Keratinocyte (primary cell): ENCODE data around the gene CEBPG. TPM values are rescaled to one million over a fixed set of nuclear protein-coding genes. Genes with fewer than 3 reads are reported as not detected.

Source experiments
- DNase-seq: peaks from one replicate; pipeline ENCODE4 v3.0.0-alpha.2; 2011; ENCODE audit warnings: low read depth, missing footprints, low spot score
- FAIRE-seq: peaks from 2 replicates; lab custom pipeline; 2011; peaks lifted over from hg19 to GRCh38; lab: Jason Lieb, UNC
- H2AFZ ChIP-seq: 2 replicates; pipeline ENCODE4 v1.6.0; 2012; ENCODE audit warnings: low read length, control low read depth, inconsistent platforms; ENCODE audit not compliant: control insufficient read depth
- H3K27ac ChIP-seq: 2 replicates; pipeline ENCODE4 v1.5.1; 2011; ENCODE audit warnings: low read length; ENCODE audit not compliant: control insufficient read depth, insufficient read depth
- H3K27me3 ChIP-seq: 3 replicates; pipeline ENCODE4 v1.6.0; 2011; ENCODE audit warnings: low read length; ENCODE audit not compliant: control insufficient read depth, insufficient read depth; ENCODE audit errors: extremely low read depth
- H3K36me3 ChIP-seq, 2 experiments: 2 replicates in 1 of 2; 3 replicates in 1 of 2; pipeline ENCODE4 v1.5.1; 2011; ENCODE audit warnings: low read length in 2 of 2, mild to moderate bottlenecking in 1 of 2; ENCODE audit not compliant: control insufficient read depth in 2 of 2, insufficient read depth in 2 of 2; ENCODE audit errors: extremely low read depth in 1 of 2
- H3K4me1 ChIP-seq: 3 replicates; pipeline ENCODE4 v1.5.1; 2011; ENCODE audit warnings: low read length; ENCODE audit not compliant: control insufficient read depth, insufficient read depth; ENCODE audit errors: extremely low read depth
- H3K4me2 ChIP-seq: 3 replicates; pipeline ENCODE4 v1.6.0; 2011; ENCODE audit warnings: low read depth, low read length; ENCODE audit not compliant: control insufficient read depth, insufficient read depth; ENCODE audit errors: extremely low read depth
- H3K4me3 ChIP-seq, 3 experiments: fragments of 200-600 bp in 1 of 3; sonication (generic) in 1 of 3; 2 replicates in 2 of 3; 3 replicates in 1 of 3; pipeline ENCODE4 v1.5.1; 2011 to 2016; ENCODE audit warnings: low read length in 3 of 3, mild to moderate bottlenecking in 3 of 3, control low read depth in 2 of 3, inconsistent platforms in 1 of 3, low read depth in 1 of 3, mixed read lengths in 1 of 3, mixed run types in 1 of 3, moderate library complexity in 1 of 3; ENCODE audit not compliant: control insufficient read depth in 2 of 3, insufficient read depth in 2 of 3; ENCODE audit errors: extremely low read depth in 1 of 3
- H3K79me2 ChIP-seq: 2 replicates; pipeline ENCODE4 v1.6.0; 2012; ENCODE audit warnings: low read length; ENCODE audit not compliant: control insufficient read depth, insufficient read depth
- H3K9ac ChIP-seq: 3 replicates; pipeline ENCODE4 v1.6.0; 2011; ENCODE audit warnings: low read length; ENCODE audit not compliant: control insufficient read depth, insufficient read depth; ENCODE audit errors: extremely low read depth
- H3K9me1 ChIP-seq: 3 replicates; pipeline ENCODE4 v1.6.0; 2011; ENCODE audit warnings: low read length; ENCODE audit not compliant: control insufficient read depth, insufficient read depth; ENCODE audit errors: extremely low read depth
- H3K9me3 ChIP-seq: 2 replicates; pipeline ENCODE4 v1.5.1; 2012; ENCODE audit warnings: low read depth, low read length; ENCODE audit not compliant: control insufficient read depth
- H4K20me1 ChIP-seq: 3 replicates; pipeline ENCODE4 v1.6.0; 2011; ENCODE audit warnings: low read length; ENCODE audit not compliant: control insufficient read depth, insufficient read depth; ENCODE audit errors: extremely low read depth
- EZH2 ChIP-seq: IDR thresholded peaks from one replicate; pipeline ENCODE4 v1.6.1; 2012; ENCODE audit warnings: inconsistent platforms, mild to moderate bottlenecking, low read length, moderate library complexity
- dilution Hi-C: fragments of 300-500 bp; cut with MboI; formaldehyde crosslinking; loops from one replicate; pipeline ENCODE4 v1.7.0; 2020; ENCODE audit warnings: low sequenced_read_pairs; ENCODE audit not compliant: extremely low pct_ligation_motif_present
- polyA plus RNA-seq, 5 experiments: library from polyadenylated mRNA; depleted of rRNA in 3 of 5; stranded (reverse) in 3 of 5; stranded (forward) in 1 of 5; unstranded in 1 of 5; fragments of >200 nt; gene quantifications; 1 replicate in 1 of 5; 2 replicates in 3 of 5; 3 replicates in 1 of 5; pipeline versions ENCODE4 v1.2.1 to v1.2.3, GENCODE V29; 2011 to 2012; ENCODE audit warnings: missing spikeins in 2 of 5, low read depth in 1 of 5, low replicate concordance in 1 of 5
- TF ChIP-seq, protein P1 (sequence below), 3 experiments: IDR thresholded peaks in 1 of 3; conservative IDR thresholded peaks in 1 of 3; optimal IDR thresholded peaks in 1 of 3; 2 replicates in 2 of 3; 3 replicates in 1 of 3; pipeline versions ENCODE3 to v1.5.1; 2011; ENCODE audit warnings: low read length in 3 of 3, mild to moderate bottlenecking in 3 of 3, moderate library complexity in 2 of 3, control low read depth in 1 of 3, inconsistent platforms in 1 of 3; ENCODE audit not compliant: insufficient read depth in 2 of 3; ENCODE audit errors: extremely low read depth in 1 of 3

Gene CEBPG
- polyA plus RNA-seq, 1 donor (not counting 4 experiments of a cell fraction or from before 2014, with no cell fraction given) = 31.9 TPM

DNA sequence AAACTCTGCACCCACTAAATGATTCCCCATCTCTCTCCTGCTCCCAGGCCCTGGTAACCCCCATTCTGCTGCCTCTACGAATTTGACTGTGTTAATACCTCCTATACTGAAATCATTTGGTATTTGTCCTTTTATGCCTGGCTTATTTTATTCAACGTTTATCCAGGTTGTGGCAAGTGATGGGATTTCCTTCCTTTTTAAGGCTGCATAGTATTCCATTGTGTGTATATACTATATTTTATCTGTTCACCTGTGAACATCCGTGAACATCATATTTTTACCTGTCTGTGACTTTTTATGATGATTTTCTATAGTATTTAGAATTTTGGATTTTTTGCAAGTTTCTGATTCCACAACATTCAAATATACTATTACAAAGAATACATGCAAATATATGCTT lies 13.9 kb upstream of the CEBPG start:
- no peaks in the 10 kb centered on the region for H4K20me1 ChIP-seq
- H3K27me3 ChIP-seq = no peaks in the 10 kb centered on the region
- FAIRE-seq = no peak
- H3K9me3 ChIP-seq = no peaks in the 10 kb centered on the region
- H3K4me2 ChIP-seq = no peak overlapping the region
- H3K9me1 ChIP-seq = no peaks in the 10 kb centered on the region
- H3K4me1 ChIP-seq = peaks cover 12% of the 10 kb centered on the region
- H3K9ac ChIP-seq = no peak overlapping the region
- H3K27ac ChIP-seq = no peak overlapping the region
- H3K36me3 ChIP-seq = no peaks in the 10 kb centered on the region
- no peak overlapping the region for H2AFZ ChIP-seq
- dilution Hi-C loops = no loop called here
- no peak overlapping the region for H3K4me3 ChIP-seq
- TF ChIP-seq, protein P1, sequence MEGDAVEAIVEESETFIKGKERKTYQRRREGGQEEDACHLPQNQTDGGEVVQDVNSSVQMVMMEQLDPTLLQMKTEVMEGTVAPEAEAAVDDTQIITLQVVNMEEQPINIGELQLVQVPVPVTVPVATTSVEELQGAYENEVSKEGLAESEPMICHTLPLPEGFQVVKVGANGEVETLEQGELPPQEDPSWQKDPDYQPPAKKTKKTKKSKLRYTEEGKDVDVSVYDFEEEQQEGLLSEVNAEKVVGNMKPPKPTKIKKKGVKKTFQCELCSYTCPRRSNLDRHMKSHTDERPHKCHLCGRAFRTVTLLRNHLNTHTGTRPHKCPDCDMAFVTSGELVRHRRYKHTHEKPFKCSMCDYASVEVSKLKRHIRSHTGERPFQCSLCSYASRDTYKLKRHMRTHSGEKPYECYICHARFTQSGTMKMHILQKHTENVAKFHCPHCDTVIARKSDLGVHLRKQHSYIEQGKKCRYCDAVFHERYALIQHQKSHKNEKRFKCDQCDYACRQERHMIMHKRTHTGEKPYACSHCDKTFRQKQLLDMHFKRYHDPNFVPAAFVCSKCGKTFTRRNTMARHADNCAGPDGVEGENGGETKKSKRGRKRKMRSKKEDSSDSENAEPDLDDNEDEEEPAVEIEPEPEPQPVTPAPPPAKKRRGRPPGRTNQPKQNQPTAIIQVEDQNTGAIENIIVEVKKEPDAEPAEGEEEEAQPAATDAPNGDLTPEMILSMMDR (optimal IDR thresholded peaks at IDR 0.05 in 1 of 3, IDR thresholded peaks at IDR 0.05 in 1 of 3, conservative IDR thresholded peaks at IDR 0.05 in 1 of 3; ENCODE audit: extremely low read depth in 1 of 3, insufficient read depth in 2 of 3, low read length in 3 of 3) = no peak
- TF ChIP-seq EZH2 = no peak
- no peak for DNase-seq
- no peaks in the 10 kb centered on the region for H3K79me2 ChIP-seq

DNA sequence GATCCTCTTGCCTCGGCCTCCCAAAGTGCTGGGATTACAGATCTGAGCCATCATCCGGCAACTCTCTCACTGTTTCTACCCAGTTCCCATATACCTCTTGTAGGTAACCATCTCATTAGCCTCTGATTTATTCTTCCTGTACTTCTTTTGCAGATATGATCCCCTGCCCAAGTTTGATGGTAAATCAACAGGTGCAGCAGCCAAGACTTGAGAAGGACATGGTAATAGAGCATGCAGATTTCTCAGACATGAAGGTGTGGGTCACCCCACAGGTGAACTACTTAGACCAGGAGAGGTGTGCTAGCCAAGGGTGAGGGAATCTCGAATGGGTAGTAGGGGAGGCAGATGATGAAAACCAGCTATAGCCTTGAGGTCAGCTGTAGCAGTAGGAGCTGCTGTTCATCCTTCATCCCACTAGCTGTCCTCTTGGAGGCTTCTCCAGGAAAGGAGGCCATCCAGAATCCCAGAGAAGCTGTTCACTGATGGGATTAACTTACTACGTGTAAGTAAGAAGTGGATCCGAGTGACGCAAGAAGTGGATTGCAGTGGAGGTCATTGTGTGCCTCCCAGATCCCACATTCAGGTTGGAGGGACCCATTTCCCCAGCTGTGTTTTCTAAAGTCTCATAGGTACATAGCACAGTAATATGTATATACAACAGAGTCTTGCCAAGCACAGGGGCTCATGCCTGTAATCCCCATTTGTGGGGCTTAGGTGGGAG lies 10.8 kb upstream of the CEBPG start:
- H3K79me2 ChIP-seq = no peaks in the 10 kb centered on the region
- no peak overlapping the region for H3K9ac ChIP-seq
- dilution Hi-C loops = no loop called here
- no peak overlapping the region for H2AFZ ChIP-seq
- no peak for DNase-seq
- H3K4me3 ChIP-seq = no peak overlapping the region
- H3K27ac ChIP-seq = no peak overlapping the region
- no peaks in the 10 kb centered on the region for H3K9me3 ChIP-seq
- H3K27me3 ChIP-seq = no peaks in the 10 kb centered on the region
- TF ChIP-seq, protein P1 (optimal IDR thresholded peaks at IDR 0.05 in 1 of 3, IDR thresholded peaks at IDR 0.05 in 1 of 3, conservative IDR thresholded peaks at IDR 0.05 in 1 of 3; ENCODE audit: extremely low read depth in 1 of 3, insufficient read depth in 2 of 3, low read length in 3 of 3) = no peak
- no peak for TF ChIP-seq EZH2
- no peaks in the 10 kb centered on the region for H3K36me3 ChIP-seq
- FAIRE-seq = no peak
- no peaks in the 10 kb centered on the region for H3K9me1 ChIP-seq
- no peak overlapping the region for H3K4me2 ChIP-seq
- H4K20me1 ChIP-seq = no peaks in the 10 kb centered on the region
- peaks cover 21% of the 10 kb centered on the region for H3K4me1 ChIP-seq
